HG02852 (cell line): ENCODE measurements around the gene EPN2.

Source experiments
- ATAC-seq: cut with Tn5 transposase; IDR thresholded peaks from one replicate; pipeline ENCODE4 v1.9.1; 2021; ENCODE audit warnings: mild to moderate bottlenecking, moderate library complexity; ENCODE audit not compliant: unreplicated experiment

Gene EPN2

GRCh38 chr17:19291646-19292376 lies 54.6 kb downstream of the EPN2 start:
- ATAC-seq: no peak

- no peak for ATAC-seq
Observed at GRCh38 chr17:19292377-19292711, 55.2 kb downstream of the EPN2 start.

- ATAC-seq: no peak
Observed at GRCh38 chr17:19294443-19294842, 57.3 kb downstream of the EPN2 start.

DNA sequence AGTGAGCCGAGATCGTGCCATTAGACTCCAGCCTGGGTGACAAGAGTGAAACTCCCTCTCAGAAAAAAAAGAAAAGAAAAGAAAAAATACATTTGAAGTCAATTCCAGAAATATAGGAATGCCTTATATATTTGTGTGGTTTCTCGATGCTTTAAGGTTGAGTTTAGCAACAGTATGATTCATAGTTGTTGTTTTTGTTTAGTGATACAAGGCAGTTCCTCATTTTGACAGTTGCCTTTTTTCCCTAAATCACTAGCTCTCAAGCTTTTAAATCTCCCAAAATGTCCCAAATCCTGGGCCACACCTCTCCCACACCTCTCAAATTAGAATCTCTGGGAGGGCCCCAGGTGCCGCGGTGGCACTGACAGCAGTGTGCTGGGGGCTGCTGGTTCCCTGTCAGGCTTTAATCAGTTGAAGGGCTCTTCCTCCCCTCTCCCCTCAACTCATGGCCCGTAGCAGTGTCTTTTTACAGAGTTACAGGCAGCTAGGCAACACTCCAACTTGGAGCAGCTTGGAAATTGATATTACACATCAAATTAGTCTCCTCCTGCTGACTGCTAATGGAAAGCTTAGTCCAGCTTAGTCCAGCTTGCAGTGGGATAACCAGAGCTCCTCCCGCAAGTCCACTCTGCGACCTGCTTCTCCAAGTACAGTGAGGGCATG lies 58.4 kb downstream of the EPN2 start:
- no peak for ATAC-seq

DNA sequence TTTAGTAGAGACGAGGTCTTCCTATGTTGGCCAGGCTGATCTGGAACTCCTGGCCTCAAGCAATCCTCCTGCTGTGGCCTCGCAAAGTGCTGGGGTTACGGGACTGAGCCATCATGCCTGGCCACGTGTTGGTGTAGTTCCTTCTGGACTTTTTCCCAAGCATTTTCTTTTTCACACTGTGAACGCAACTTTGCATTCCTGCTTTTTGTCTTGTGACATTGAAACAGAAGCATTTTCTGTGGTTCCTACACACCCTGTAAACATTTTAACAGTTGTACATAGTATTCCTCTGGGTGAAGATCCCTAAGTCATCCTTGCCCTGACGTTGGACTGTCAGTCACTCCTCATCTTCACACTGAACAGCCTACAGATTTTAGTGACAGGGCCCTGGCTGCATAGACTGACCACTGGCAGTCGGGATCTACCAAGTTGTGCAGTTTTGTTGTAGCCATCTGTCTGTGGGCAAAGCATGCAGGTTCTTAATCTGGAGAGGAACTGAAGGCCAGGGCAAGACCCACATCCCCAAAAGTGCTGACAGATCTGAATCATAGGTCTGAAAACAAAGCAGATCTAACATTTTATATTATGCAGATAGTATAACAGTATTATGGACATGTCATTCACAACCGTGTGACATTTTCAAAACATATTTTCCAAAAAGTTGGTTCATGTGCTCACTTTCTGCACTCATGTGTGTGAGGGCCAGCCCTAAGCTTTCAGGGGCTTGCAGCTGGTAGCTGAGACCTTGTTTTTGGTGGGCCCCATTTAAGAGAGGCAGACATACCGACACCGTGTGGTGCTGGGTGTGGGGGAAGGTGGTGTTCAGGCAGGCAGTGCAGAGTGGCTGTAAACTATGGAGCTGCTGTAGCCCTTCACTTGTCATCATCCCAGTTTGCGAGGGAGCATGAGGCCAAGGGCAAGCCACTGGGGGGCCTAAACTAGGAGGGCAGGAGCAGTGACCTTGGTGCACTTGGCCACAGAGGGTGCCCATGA lies 59.9 kb downstream of the EPN2 start:
- ATAC-seq: no peak

GRCh38 chr17:19298569-19299213 lies 61.5 kb downstream of the EPN2 start:
- no peak for ATAC-seq

DNA sequence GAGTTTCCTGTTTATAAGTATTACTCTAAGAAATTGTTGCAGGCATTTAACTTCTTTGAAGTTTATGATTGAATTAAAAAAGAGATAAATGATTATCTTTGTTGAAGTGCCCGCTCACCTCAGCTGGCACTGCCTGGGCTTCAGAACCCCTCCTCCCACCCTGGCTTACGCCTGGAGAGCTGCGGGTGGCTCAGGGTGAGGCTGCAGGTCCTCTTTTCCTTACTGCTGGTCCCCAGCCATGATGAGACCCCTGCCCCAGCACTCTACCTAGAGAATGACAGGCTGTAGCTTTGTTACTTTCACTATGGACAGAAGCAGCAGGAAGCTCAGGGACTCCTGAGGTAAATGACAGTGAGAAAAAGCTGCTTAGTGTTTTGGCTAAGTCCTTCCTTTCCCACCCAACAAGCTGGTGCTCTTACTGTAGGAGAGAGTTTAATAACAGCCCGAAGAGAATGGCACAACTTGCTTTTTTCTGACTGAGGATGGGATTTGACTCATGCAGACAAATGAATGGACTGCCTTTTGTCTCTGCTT lies 62.1 kb downstream of the EPN2 start:
- no peak for ATAC-seq

DNA sequence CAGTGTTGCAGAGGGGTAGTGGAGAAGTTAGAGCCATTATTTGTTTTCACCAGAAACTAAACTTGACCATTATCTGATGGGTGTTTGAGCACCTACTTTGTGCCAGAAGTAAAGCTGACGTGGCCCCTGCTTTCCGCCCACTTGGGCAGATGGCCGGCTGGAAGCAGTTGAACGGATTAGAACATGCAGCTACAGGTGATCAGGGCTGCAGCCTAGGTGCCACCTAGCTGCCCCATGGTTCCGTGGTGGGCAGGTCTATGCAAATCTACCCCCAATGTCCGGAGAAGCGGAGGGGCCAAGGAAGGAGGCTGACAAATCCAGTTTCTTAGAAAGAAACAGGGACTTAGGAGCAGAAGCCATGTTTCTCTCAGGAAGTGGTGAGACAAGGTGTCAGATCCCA lies 62.7 kb downstream of the EPN2 start:
- no peak for ATAC-seq

- no peak for ATAC-seq
Observed at GRCh38 chr17:19301274-19301951, 64.2 kb downstream of the EPN2 start.

GRCh38 chr17:19301973-19302372 lies 64.8 kb downstream of the EPN2 start:
- no peak for ATAC-seq

DNA sequence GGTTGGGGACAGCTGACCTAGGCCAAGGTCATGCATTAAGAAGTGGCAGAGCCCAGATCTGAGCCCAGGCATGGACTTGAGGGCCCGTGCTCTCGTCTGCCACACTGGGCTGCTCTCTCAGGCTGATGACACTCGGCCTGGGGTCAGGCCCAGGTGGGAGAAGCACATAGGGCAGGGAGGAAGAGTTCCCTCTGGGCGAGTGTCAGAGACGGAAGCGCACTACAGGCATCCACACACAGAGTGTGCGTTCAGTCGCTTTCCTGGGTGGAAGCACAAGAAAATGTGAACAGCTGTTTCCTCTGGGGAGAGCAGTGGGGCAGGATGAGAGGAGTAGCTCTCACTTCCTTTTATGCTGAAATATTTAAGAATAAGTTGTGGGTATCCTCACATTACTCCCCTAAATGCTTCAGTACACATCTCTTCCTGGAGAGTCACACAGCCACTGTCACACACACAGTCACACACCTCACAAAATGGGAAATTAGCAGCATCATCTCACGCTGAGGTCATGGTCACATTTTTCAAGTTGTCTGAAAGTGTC lies 65.7 kb downstream of the EPN2 start:
- no peak for ATAC-seq

GRCh38 chr17:19303367-19303776 lies 66.2 kb downstream of the EPN2 start:
- no peak for ATAC-seq

DNA sequence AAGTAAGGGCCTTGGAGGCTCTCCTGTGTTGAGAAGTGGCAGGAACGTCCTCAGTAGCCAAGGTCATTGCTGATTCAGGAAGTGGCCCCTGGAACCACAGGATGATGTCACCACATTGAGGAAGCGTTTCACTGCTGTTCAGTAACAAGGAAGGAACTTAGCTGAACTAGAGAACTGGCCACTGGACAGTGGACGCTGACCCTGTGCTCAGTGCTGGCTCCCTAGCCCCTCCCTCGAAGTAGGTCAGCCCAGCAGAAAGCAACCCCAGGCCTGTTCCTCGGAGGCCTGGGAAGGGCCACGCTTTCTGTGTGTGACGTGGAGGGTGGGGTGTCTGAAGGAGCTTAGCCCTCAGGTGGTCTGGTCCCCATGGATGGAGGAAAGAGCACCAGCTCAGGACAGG lies 67.0 kb downstream of the EPN2 start:
- ATAC-seq: no peak

DNA sequence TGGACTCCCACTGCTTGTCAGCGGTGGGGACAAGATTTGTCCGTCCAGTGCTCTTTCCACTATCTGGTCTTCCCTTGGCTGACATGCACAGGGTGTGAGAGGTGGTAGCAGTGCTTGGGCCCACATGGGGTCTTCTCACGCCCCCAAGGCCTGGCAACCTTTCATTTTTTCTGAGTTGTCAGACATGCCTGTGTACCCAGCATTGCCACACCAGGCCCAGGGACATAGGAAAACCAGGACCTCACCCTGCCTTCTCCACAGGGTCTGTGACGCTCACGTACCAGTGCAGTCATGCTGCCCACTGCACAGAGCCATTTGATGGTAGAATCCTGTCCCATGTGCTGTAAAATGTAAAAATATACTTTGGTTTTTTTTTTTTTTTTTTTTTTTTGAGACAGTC lies 67.6 kb downstream of the EPN2 start:
- no peak for ATAC-seq

DNA sequence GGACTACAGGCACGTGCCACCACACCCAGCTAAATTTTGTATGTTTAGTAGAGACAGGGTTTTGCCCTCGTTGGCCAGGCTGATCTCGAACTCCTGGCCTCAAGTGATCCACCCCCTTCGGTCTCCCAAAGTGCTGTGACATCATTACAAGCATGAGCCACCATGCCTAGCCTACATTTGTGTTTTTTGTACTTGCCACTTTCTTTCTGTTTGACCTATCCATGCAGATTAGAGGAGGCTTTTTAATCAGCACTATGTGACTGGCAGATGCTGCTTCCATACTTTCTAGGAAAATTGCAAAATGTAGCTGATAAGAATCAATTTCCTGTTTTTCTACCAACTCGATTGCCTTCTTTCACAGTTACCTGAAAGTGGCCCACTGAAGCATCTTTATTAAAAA lies 68.1 kb downstream of the EPN2 start:
- no peak for ATAC-seq

GRCh38 chr17:19305761-19306159 lies 68.6 kb downstream of the EPN2 start:
- no peak for ATAC-seq

DNA sequence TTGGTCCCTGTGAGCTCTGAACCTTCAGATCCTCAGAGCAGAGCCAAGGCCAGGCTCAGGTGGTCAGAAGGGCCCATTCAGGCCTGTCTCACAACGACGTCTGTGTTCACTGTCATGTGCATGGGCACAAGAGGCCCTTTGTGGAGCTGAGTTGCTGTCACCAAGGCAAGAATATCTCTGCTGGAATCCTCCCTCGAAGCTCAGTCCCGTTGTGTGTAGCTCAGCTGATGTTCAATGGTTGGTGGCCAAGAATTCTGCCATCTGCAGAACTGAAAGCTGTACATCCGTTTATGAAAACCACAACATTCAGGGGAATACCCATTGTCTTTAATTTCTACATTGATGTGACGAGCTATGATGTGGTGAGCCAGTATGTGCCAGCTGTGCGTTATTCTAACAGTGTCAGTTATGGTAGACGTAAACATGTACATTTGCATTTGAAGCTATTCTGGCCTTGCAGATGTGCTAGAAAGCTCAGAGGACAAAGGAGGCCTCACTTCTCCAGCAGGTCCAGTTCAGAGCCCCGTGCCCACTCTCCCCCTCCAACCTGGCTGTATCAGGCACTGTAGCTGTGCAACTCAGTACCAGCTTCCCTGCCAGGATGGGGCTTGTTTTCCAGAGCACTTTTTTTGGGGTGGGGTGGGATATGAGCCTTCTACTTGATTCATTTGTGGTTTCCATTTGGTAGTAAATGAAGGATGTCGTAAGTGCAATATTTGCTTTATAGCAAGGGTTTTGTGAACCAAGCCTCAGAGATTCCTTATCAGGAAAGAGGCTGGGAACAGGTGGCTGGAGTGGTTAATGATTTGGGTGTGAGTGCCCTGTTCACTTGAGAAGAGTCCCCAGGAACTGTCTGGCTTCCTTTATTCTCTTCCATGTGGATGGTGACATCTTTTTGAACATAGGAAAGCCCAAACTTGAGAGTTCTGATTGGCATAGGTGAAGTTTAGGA lies 69.3 kb downstream of the EPN2 start:
- ATAC-seq: peak; percentile 89

- ATAC-seq: no peak
Observed at GRCh38 chr17:19307521-19307920, 70.4 kb downstream of the EPN2 start.

DNA sequence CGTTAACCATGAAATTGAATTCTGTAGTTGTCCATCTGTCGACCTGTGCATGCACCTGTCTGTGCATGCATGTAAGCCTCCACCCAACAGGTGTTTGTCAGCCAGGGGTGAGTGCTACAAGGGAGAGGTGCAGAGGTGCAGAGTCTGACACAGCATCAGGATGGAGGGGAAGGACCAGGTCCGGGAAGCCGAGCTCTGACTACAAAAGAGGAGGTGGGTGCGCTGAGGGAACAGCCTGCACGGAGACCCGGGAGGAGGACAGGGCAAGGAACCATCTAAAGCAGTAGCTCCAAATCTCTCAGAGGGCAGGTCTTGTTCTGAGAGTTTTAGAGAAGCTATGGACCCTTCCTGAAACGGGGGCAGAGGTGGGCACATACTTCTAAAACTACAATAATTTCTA lies 71.2 kb downstream of the EPN2 start:
- ATAC-seq: no peak
